Effector memory CD4-positive, alpha-beta T cell (primary cell): ENCODE results near the gene NDUFAF5.

Experiments used
- DNase-seq, 3 donors: peaks; one replicate each; pipeline ENCODE4 v3.0.0-alpha.2; 2020
- H3K27ac ChIP-seq: 2 replicates; pipeline ENCODE4 v1.7.0; 2013; ENCODE audit warnings: mild to moderate bottlenecking, low read length, moderate library complexity; ENCODE audit not compliant: insufficient read depth, poor library complexity, severe bottlenecking
- H3K27me3 ChIP-seq: replicated peaks from 2 replicates; pipeline ENCODE4 v1.7.0; 2013; ENCODE audit warnings: mild to moderate bottlenecking, low read length; ENCODE audit not compliant: insufficient read depth, control insufficient read depth, poor library complexity, severe bottlenecking
- H3K36me3 ChIP-seq: 2 replicates; pipeline ENCODE4 v1.7.0; 2013; ENCODE audit warnings: mild to moderate bottlenecking, low read length, moderate library complexity; ENCODE audit not compliant: control insufficient read depth, insufficient read depth
- H3K4me1 ChIP-seq: 2 replicates; pipeline ENCODE4 v1.7.0; 2013; ENCODE audit warnings: low read length, mild to moderate bottlenecking; ENCODE audit not compliant: control insufficient read depth, insufficient read depth, poor library complexity, severe bottlenecking
- H3K4me3 ChIP-seq: 2 replicates; pipeline ENCODE4 v1.7.0; 2013; ENCODE audit warnings: low read length, low read depth, mild to moderate bottlenecking; ENCODE audit not compliant: insufficient read depth, poor library complexity, severe bottlenecking
- H3K9me3 ChIP-seq: 2 replicates; pipeline ENCODE4 v1.7.0; 2013; ENCODE audit warnings: mild to moderate bottlenecking, low read length, moderate library complexity; ENCODE audit not compliant: control insufficient read depth

Gene NDUFAF5

DNA sequence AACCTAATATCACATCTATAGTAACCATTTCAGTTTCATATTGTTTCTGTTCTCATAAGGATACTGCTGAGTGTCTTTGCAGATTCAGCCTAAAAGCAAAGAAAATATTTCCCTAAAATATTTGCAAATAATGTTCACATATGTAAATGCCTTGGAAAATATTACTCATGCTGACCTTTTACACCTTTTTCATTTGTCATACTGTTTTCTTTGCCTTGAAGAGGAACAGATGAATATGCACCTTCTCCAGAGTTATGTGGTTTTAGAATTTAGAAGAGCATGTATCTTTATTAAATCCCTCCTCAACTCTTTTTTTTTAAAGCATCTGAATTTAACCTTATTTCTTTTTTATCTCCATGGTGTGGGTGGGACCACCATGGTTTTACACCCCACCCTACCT lies 32.5 kb downstream of the NDUFAF5 start:
- no peak for DNase-seq
- H3K9me3 ChIP-seq, result no peaks in the 10 kb centered on the region
- peaks cover 23% of the 10 kb centered on the region for H3K36me3 ChIP-seq

GRCh38 chr20:13819885-13820645 lies 35.2 kb downstream of the NDUFAF5 start:
- no peaks in the 10 kb centered on the region for H3K4me1 ChIP-seq
- peaks cover 16% of the 10 kb centered on the region for H3K36me3 ChIP-seq
- no peaks in the 10 kb centered on the region for H3K27me3 ChIP-seq
- no peak for DNase-seq
- no peaks in the 10 kb centered on the region for H3K9me3 ChIP-seq
- H3K27ac ChIP-seq, result no peak overlapping the region
- no peak overlapping the region for H3K4me3 ChIP-seq

More for the DNA sequence above, 32.5 kb downstream of the NDUFAF5 start:
- Histone ChIP-seq H3K4me1 (no peaks in the 10 kb centered on the region), H3K4me3 (no peak overlapping the region), H3K27me3 (no peaks in the 10 kb centered on the region), H3K27ac (no peak overlapping the region)

- Histone ChIP-seq H3K36me3 (peaks cover 10% of the 10 kb centered on the region), H3K4me1 (no peaks in the 10 kb centered on the region), H3K9me3 (no peaks in the 10 kb centered on the region), H3K27ac (no peak overlapping the region), H3K27me3 (no peaks in the 10 kb centered on the region), H3K4me3 (no peak overlapping the region)
- DNase-seq, result no peak
Measured at GRCh38 chr20:13821876-13822275, 37.0 kb downstream of the NDUFAF5 start.

- H3K36me3 ChIP-seq, result peaks cover 5% of the 10 kb centered on the region
- H3K4me3 ChIP-seq, result no peak overlapping the region
- no peak for DNase-seq
- H3K27me3 ChIP-seq, result no peaks in the 10 kb centered on the region
- H3K4me1 ChIP-seq, result no peaks in the 10 kb centered on the region
- H3K9me3 ChIP-seq, result no peaks in the 10 kb centered on the region
- H3K27ac ChIP-seq, result no peak overlapping the region
Measured at GRCh38 chr20:13822459-13822858, 37.6 kb downstream of the NDUFAF5 start.

DNA sequence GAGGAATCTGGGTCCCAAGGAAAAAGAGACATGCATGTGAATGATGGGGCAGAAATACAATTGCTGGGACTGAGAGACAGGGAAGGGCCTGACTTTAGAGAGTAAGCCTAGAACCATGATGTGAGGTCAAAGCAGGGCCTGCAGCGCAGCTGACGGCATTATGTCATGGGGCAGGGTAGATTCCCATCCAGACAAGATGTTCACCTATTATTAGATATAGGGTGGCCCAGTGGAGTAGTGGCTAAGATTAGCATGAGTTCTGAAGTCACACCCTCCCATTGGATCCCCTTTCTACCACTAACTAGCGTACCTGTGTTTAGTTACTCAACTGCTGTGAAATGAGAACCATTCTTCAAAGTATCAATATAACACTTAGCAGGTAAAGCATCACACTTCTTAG lies 39.6 kb downstream of the NDUFAF5 start:
- Histone ChIP-seq H3K9me3 (no peaks in the 10 kb centered on the region), H3K4me1 (no peaks in the 10 kb centered on the region), H3K27ac (no peak overlapping the region), H3K4me3 (no peak overlapping the region), H3K27me3 (no peaks in the 10 kb centered on the region), H3K36me3 (no peaks in the 10 kb centered on the region)
- DNase-seq, result no peak

- Histone ChIP-seq H3K9me3 (no peaks in the 10 kb centered on the region), H3K27me3 (no peaks in the 10 kb centered on the region), H3K4me1 (no peaks in the 10 kb centered on the region), H3K36me3 (no peaks in the 10 kb centered on the region), H3K4me3 (no peak overlapping the region), H3K27ac (no peak overlapping the region)
- no peak for DNase-seq
Measured at GRCh38 chr20:13825465-13825864, 40.6 kb downstream of the NDUFAF5 start.

GRCh38 chr20:13831476-13831875 lies 46.6 kb downstream of the NDUFAF5 start:
- H3K4me3 ChIP-seq, result no peak overlapping the region
- no peak overlapping the region for H3K27ac ChIP-seq
- no peak for DNase-seq
- H3K9me3 ChIP-seq, result no peaks in the 10 kb centered on the region
- H3K4me1 ChIP-seq, result no peaks in the 10 kb centered on the region
- no peaks in the 10 kb centered on the region for H3K27me3 ChIP-seq
- H3K36me3 ChIP-seq, result no peaks in the 10 kb centered on the region

- no peak for DNase-seq
- Histone ChIP-seq H3K27ac (no peak overlapping the region), H3K4me1 (no peaks in the 10 kb centered on the region), H3K9me3 (no peaks in the 10 kb centered on the region), H3K36me3 (no peaks in the 10 kb centered on the region), H3K4me3 (no peak overlapping the region), H3K27me3 (no peaks in the 10 kb centered on the region)
Measured at GRCh38 chr20:13838664-13839063, 53.8 kb downstream of the NDUFAF5 start.

- no peak for DNase-seq
- Histone ChIP-seq H3K4me1 (no peaks in the 10 kb centered on the region), H3K4me3 (no peak overlapping the region), H3K36me3 (no peaks in the 10 kb centered on the region), H3K27ac (no peak overlapping the region), H3K27me3 (no peaks in the 10 kb centered on the region), H3K9me3 (no peaks in the 10 kb centered on the region)
Measured at GRCh38 chr20:13839421-13840092, 54.7 kb downstream of the NDUFAF5 start.

DNA sequence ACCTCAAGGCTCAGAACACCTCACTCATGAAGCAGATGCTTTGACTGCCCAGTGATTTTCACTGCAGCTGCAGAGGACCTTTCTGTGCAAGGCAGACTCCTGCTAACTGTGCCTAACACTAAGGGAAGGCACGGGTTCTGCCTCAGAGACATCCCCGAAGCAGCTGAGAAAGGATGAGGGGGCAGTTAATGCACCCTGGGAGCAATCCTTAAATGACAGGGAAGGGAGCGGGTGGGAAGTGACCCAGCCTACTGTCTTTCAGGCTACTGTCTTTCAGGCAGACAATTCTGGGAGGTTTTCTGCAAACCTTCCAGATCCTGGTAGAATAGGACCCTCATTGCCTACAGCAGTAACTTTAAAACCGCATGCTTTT lies 55.3 kb downstream of the NDUFAF5 start:
- H3K9me3 ChIP-seq, result no peaks in the 10 kb centered on the region

More for the DNA sequence above, 55.3 kb downstream of the NDUFAF5 start:
- Histone ChIP-seq H3K4me3 (no peak overlapping the region), H3K27ac (no peak overlapping the region), H3K4me1 (no peaks in the 10 kb centered on the region), H3K36me3 (no peaks in the 10 kb centered on the region), H3K27me3 (no peaks in the 10 kb centered on the region)
- DNase-seq, result no peak
